ENCODE results near the gene PLB1.

DNA sequence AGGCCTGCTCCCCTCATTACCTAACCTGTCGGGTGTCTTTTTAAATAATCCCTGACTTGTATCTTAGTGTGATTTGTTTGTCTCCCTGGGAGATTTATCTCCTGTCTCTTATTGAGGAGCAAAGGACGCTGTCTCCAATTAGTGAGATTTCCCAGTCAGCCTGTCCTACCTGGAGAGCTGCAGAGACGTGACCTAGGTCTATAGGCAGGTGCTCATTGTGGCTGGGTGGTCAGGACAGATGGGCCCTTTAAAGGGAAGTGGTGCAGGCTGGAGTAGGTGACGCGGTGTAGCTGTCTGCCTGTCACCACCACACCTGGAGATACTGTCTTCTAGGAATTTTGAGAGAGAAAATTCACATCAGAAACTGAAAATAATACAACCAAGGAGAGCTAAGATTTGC, 28.0 kb downstream of the PLB1 start:
- no peak for TF ChIP-seq EZH2phosphoT487 (IDR thresholded peaks at IDR 0.05; ENCODE audit: insufficient read depth, low read depth)
- TF ChIP-seq EZH2 (IDR thresholded peaks at IDR 0.05; ENCODE audit: insufficient read depth, poor library complexity, severe bottlenecking): no peak
